ENCODE results near the gene ACAA2.

GRCh38 chr18:49817947-49818346 is 4.6 kb upstream of the ACAA2 start:
- TF ChIP-seq, protein P1, sequence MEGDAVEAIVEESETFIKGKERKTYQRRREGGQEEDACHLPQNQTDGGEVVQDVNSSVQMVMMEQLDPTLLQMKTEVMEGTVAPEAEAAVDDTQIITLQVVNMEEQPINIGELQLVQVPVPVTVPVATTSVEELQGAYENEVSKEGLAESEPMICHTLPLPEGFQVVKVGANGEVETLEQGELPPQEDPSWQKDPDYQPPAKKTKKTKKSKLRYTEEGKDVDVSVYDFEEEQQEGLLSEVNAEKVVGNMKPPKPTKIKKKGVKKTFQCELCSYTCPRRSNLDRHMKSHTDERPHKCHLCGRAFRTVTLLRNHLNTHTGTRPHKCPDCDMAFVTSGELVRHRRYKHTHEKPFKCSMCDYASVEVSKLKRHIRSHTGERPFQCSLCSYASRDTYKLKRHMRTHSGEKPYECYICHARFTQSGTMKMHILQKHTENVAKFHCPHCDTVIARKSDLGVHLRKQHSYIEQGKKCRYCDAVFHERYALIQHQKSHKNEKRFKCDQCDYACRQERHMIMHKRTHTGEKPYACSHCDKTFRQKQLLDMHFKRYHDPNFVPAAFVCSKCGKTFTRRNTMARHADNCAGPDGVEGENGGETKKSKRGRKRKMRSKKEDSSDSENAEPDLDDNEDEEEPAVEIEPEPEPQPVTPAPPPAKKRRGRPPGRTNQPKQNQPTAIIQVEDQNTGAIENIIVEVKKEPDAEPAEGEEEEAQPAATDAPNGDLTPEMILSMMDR (IDR thresholded peaks at IDR 0.05): no peak
- TF ChIP-seq POLR2A (IDR thresholded peaks at IDR 0.05): no peak
